Stimulated activated CD8-positive, alpha-beta memory T cell treated with anti-CD3 and anti-CD28 coated beads, Interleukin-2, amount 100 ng/mL, for 48 hours (primary cell): Measurements from ENCODE around the gene UBL5.

Experiments
- DNase-seq, 2 donors: peaks; one replicate each; pipeline ENCODE4 v3.0.0-alpha.2; 2020; ENCODE audit warnings: low read depth in 2 of 2

The UBL5 gene

GRCh38 chr19:9854282-9854846 is 26.6 kb downstream of the UBL5 start:
- no peak for DNase-seq

GRCh38 chr19:9856609-9857008 is 28.9 kb downstream of the UBL5 start:
- no peak for DNase-seq

DNA sequence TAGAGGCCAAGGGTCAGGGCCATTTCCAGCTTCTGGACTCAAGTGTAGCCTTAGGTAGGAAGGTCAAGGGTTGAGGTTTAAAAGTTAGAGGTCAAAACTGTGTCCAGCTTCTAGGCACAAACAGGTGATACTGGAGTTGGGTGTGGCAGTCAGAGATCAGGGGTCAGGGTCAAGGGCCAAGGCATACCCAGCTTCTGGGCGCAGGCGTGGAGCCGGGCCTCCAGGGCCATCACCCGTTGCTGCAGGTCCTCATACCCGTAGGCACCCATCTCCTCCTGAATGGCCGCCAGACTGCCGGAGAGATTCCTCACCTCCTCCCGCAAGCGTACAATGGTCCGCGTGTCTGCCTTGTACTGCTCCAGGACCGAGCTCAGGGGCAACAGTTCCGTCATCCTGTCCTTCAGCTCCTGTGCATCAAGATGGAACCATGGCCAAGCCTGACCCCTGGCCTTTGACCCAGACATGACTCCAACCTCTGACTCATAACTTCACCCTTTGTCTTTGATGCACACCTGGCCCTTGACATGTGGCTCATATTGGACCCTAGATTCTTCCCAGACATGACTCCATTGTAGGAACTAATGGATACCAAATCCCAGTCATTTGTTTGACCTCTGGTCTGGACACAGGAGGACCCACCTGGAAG is 29.5 kb downstream of the UBL5 start:
- no peak for DNase-seq

- no peak for DNase-seq
Observed at GRCh38 chr19:9857920-9858746, 30.4 kb downstream of the UBL5 start.

DNA sequence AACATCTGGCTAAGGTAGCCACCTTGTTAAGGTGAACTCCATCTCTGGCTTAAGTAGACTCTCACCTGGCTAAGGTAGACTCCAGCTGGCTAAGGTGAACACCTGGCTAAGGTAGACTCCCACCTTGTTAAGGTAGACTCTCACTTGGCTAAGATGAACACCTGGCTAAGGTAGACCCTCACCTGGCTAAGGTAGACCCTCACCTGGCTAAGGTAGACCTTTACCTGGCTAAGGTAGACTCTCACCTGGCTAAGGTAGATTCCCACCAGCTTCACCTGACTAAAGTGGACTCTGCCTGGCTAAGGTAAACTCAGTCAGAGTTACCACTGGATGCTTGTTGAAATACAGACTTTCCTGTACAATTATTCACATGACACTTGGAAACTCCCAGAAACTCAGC is 31.0 kb downstream of the UBL5 start:
- DNase-seq = no peak

GRCh38 chr19:9860407-9860806 is 32.7 kb downstream of the UBL5 start:
- no peak for DNase-seq

- DNase-seq = no peak
Observed at GRCh38 chr19:9861503-9861902, 33.8 kb downstream of the UBL5 start.

DNA sequence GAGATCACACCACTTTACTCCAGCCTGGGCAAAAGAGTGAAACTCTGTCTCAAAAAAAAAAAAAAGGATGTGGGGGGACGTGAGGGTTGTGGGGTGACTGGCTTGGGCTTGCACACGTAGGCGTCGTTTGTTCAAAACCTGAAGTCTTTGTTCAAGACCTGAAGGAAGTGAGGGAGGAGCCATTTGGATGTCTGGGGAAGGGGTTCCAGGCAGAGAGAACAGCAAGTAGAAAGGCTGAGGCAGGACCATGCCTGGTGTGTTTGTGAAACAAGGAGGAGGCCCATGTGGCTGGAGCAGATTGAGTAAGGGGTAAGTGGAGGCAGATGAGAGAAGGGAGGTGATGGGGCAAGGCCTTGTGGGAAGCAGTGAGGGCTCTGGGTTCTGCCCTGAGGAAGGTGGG is 35.2 kb downstream of the UBL5 start:
- DNase-seq = no peak

GRCh38 chr19:9863759-9864158 is 36.0 kb downstream of the UBL5 start:
- DNase-seq = no peak

DNA sequence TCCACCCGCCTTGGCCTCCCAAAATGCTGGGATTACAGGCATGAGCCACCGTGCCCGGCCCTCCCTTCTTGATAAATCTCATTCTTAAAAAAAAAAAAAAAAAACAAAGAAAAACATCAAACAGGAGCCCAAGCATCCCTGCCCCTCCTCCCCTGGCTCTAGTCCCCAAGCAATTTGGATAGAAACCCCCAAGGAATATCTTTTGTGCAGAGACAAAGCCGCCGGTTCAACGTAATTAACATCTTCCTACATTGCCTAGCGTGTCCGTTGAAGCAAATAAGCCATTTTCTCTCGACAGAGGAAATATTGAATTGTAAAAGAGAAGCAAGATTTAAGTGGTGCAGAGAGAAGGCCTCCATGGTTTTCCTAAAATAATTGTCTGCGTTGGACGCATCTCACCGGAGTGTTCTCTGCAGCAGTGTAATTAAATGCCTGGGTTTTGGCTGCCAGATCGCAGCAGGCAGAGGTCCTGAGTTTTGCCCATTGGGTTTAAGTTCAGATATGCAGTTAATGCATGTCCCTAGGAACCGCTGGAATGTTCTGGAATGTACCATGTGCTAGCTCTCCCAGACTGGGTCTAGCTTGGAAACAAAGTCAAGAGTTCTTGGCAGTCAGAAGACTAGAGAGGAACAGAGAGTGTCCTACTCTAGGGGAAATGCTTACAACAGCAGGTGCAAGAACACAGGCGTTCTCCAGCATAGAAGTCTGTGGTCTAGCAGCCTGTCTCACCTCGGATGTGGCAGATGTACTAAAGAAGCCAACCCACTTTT is 38.2 kb downstream of the UBL5 start:
- DNase-seq = no peak

DNA sequence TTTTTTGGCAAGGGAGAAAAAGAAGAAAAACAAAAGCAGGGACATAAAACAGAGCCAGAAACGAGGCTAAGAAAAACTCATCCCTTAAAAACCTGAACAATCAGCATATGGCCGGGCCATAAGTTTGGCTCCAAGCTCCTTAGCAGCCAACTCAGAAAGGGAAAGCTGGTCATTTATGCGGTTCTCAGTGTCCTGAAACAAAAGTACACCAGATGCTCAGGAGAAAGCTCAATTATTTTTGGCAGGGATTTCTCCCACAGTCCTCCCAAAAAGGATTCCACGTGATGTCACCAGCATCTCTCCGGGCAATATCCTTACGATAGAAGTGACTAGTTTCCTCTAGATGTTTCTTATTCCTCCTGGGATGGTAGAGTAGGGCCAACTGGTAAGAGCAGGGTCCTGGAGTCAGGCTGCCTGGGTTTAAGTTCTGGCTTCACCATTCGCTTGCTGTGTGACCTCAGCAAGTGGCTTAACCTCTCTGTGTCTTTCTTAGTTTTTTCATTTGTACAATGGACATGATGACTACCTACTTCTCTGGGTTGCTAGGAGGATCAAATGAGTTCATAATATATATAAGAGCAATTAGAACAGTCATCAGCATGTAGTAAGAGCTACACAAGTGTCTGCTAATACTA is 41.4 kb downstream of the UBL5 start:
- no peak for DNase-seq

GRCh38 chr19:9871626-9872338 is 44.1 kb downstream of the UBL5 start:
- DNase-seq = no peak

GRCh38 chr19:9872618-9873242 is 45.0 kb downstream of the UBL5 start:
- DNase-seq = no peak

- no peak for DNase-seq
Observed at GRCh38 chr19:9875031-9875627, 47.4 kb downstream of the UBL5 start.

- no peak for DNase-seq
Observed at GRCh38 chr19:9875796-9876195, 48.1 kb downstream of the UBL5 start.

GRCh38 chr19:9877780-9878510 is 50.2 kb downstream of the UBL5 start:
- DNase-seq = no peak

- DNase-seq = no peak
Observed at GRCh38 chr19:9878511-9879196, 50.9 kb downstream of the UBL5 start.
